IPS-18c (cell line): ENCODE data around the gene PPT1.
"Not testable (repeated sequence)": the region's sequence is repeated elsewhere in the genome, so short reads cannot be mapped to it uniquely, and the experiment has no call there.

ENCODE experiments used
- H3K4me3 ChIP-seq: 2 replicates; pipeline ENCODE4 v1.7.0; 2013; ENCODE audit warnings: low read depth, mild to moderate bottlenecking, low read length, moderate library complexity; ENCODE audit not compliant: insufficient read depth
- H3K9me3 ChIP-seq: one replicate; pipeline ENCODE4 v1.6.1; 2013; ENCODE audit warnings: mild to moderate bottlenecking, low read length, moderate library complexity; ENCODE audit not compliant: control insufficient read depth, insufficient read depth

Gene PPT1

GRCh38 chr1:40042341-40042740, 54.7 kb downstream of the PPT1 start:
- Histone ChIP-seq H3K4me3 (no peak overlapping the region), H3K9me3 (no peaks in the 10 kb centered on the region)

DNA sequence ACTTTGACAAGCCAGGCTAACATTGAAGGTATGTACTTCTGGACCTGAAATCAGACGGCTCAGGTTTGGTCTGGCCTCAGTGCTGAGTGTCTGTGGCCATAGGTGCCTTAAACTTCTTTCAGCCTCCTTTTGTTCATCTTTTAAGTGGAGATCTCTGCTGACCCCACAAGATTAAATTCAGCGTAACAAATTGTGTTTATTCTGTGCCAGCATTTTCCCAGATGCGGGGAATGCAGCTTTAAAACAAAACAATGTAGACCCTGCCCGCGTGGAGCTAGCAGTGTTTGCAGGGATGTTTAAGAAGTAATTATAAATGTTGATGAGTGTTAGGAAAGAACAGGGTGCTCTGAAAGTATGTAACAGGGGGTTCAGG, 55.6 kb downstream of the PPT1 start:
- Histone ChIP-seq H3K9me3 (no peaks in the 10 kb centered on the region), H3K4me3 (peak overlapping the region; percentile 96)

- Histone ChIP-seq H3K4me3 (peak within 1 kb of the TSS; percentile 96), H3K9me3 (no peaks in the 10 kb centered on the region)
Measured at GRCh38 chr1:40040511-40041465, 56.3 kb downstream of the PPT1 start, which contains the start of gene CAP1. Gene CAP1 (plus strand): TSS chr1:40040729. CDS start chr1:40059347, 18,618 bp downstream.

DNA sequence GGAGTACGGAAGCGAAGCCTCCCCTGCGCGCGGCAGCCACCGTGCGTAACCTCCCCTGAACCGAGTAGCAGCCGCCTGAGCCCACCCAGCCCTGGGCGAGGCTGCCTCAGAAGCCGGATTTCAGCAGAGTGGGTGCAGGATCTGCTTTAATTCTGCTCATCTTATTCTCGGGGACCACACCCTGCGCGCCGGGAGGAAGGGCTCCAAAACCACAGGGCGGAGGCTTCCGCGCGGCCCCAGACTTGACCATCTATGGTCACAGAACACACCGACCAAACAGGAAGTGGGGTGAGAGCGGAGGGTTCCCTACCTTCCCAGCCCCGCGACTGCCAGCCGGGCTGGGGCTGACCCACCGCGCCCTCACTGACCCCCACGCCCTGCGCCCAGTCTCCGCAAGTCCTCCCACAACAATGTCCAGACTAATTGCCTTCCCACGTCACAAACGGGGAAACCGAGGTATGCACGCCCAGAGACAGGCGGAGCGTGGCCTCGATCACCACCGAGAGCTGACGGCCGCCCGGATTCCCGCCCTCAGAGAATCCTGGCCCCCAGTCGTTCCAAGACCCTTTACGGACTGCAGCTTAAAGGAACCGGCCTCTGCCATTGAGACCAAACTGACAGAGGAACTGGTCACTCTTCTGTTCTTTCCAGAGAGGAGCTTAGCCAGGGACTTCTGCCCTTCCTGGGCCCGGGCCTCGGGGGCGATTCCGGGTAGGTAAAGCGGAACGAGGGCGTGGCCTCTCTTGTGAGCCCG, 57.1 kb downstream of the PPT1 start:
- no peaks in the 10 kb centered on the region for H3K9me3 ChIP-seq

GRCh38 chr1:40039245-40039756, 57.8 kb downstream of the PPT1 start:
- no peaks in the 10 kb centered on the region for H3K9me3 ChIP-seq
- H3K4me3 ChIP-seq: peak overlapping the region; percentile 77

More for the DNA sequence above, 57.1 kb downstream of the PPT1 start:
- peak overlapping the region; percentile 77 for H3K4me3 ChIP-seq

GRCh38 chr1:40038697-40039096, 58.4 kb downstream of the PPT1 start:
- Histone ChIP-seq H3K4me3 (no peak overlapping the region), H3K9me3 (no peaks in the 10 kb centered on the region)

GRCh38 chr1:40037254-40037653, 59.8 kb downstream of the PPT1 start:
- H3K9me3 ChIP-seq, H3K4me3 ChIP-seq: not testable (repeated sequence)

- no peaks in the 10 kb centered on the region for H3K9me3 ChIP-seq
- no peak overlapping the region for H3K4me3 ChIP-seq
Measured at GRCh38 chr1:40036574-40036973, 60.5 kb downstream of the PPT1 start.

GRCh38 chr1:40034869-40035268, 62.2 kb downstream of the PPT1 start:
- no peak overlapping the region for H3K4me3 ChIP-seq
- no peaks in the 10 kb centered on the region for H3K9me3 ChIP-seq

DNA sequence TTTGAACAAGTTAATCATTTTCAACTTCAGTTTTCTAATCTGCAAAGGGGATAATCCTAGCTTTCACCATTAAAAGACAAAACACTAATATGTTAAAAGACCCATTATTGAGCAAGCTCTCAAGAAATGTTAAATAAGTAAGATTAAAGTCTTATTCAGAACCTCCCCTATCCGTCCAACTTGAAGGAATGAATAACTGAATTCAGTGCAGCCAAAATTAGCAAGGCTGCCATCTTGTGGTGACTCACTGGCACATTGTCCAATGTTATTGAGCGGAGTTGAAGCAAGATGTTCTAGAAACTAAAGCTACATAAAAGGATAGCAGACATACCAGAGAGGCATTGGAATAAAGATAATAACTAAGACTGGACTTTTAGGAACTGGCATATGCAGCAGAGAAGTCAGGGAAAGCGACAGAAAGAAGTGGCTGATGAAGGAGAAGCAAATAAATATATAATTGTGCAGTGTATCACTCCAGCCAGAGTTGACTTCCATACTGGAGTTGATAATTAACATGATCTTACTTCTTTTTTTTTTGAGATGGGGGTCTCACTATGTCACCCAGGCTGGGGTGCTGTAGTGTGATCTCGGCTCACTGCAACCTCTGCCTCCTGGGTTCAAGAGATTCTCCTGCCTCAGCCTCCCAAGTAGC, 64.7 kb downstream of the PPT1 start:
- Histone ChIP-seq H3K4me3 (no peak overlapping the region), H3K9me3 (no peaks in the 10 kb centered on the region)

DNA sequence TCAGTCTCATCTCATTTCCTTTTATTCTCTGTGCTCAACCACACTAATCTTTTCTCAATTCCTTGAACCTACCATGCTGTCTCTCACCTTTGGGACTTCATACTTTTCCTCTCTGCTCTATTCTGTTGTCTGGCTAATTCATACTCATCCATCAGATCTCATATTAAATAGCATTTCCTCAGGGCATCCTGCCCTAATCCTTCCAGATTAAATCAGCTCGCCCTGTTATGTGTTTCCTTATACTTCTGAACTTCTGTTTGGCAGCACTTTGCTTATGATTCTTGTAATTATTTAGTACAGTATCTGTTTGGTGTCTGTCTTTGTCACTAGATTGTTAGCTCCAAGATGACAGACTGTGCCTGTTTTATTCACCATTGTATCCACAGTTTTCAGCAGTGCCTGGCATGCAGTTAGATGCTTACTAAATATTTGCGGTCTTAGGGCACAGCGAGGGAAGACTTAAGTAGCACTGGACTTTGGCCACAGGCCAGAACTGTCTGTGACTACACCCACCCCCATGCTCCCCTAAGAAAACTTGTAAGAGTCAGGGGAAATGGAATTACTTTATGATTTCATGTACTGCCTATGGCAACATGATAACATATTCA, 66.4 kb downstream of the PPT1 start:
- Histone ChIP-seq H3K9me3 (no peaks in the 10 kb centered on the region), H3K4me3 (no peak overlapping the region)

GRCh38 chr1:40029608-40030007, 67.4 kb downstream of the PPT1 start:
- no peaks in the 10 kb centered on the region for H3K9me3 ChIP-seq
- H3K4me3 ChIP-seq: no peak overlapping the region

DNA sequence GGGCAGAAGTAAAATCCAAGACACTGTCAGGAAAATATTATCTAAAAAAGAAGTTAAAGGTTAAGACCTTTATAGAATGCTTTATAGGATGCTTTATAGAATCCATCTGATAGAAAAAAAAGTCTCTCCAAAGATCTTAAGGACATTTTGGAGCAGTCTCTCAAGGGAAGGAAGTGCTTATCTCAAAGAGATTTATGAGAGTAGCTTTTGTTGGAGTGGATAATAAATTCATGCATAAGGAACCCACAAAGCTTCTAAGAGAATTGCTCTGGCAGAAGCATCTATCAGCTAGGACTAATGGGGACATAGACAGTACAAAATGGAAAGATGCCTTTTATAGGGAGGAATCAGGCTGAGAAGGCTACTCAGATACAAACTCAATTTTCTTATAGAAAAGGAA, 69.4 kb downstream of the PPT1 start:
- no peak overlapping the region for H3K4me3 ChIP-seq
- no peaks in the 10 kb centered on the region for H3K9me3 ChIP-seq

GRCh38 chr1:40024671-40025070, 72.4 kb downstream of the PPT1 start:
- Histone ChIP-seq H3K9me3 (no peaks in the 10 kb centered on the region), H3K4me3 (no peak overlapping the region)

DNA sequence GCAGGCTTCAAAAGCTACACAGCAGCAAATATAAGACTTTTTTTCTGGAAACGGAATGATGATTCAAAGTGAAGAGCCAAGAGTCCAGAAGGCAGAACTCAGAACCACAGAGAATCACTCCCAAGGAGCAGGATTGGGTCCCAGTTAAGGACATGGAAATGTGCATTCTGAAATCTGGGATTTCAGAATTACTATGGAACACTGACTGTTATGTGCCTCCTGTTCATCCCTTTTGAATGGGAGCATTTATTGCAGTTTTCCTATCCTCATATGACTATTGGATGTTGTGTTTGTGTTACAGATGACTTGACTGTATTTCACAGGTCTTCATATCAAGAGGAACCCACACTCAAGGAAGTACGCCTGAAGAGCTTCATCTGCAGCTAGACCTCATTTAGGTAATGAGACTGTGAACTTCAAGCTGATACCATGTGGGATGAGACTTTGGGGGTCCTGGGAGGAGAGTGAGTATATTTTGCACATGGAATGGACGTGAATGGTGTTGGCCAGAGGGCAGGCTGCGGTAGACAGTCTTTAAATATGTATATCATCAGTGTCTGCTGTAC, 73.6 kb downstream of the PPT1 start:
- H3K9me3 ChIP-seq: no peaks in the 10 kb centered on the region
- no peak overlapping the region for H3K4me3 ChIP-seq
